Parathyroid adenoma (tissue), 2 donors: Measurements from ENCODE around the gene DSCAM.

ENCODE experiments used
- H2AFZ ChIP-seq: fragments of 300-600 bp; sonication (generic); one replicate; pipeline ENCODE4 v1.7.0; 2017; ENCODE audit warnings: antibody characterized with exemption, mild to moderate bottlenecking
- H3K27ac ChIP-seq: fragments of 300-600 bp; sonication (generic); one replicate; pipeline ENCODE4 v1.7.0; 2017
- H3K27me3 ChIP-seq: fragments of 300-600 bp; sonication (generic); one replicate; pipeline ENCODE4 v1.7.0; 2017; ENCODE audit warnings: low read length; ENCODE audit not compliant: control insufficient read depth, insufficient read depth
- H3K36me3 ChIP-seq: fragments of 300-600 bp; sonication (generic); one replicate; pipeline ENCODE4 v1.7.0; 2017; ENCODE audit warnings: low read length; ENCODE audit not compliant: control insufficient read depth, insufficient read depth
- H3K4me1 ChIP-seq: fragments of 300-600 bp; sonication (generic); one replicate; pipeline ENCODE4 v1.7.0; 2017; ENCODE audit warnings: control low read depth
- H3K4me2 ChIP-seq: fragments of 300-600 bp; sonication (generic); one replicate; pipeline ENCODE4 v1.7.0; 2017; ENCODE audit warnings: low read length
- H3K4me3 ChIP-seq: fragments of 300-600 bp; sonication (generic); one replicate; pipeline ENCODE4 v1.7.0; 2017; ENCODE audit warnings: low read depth, low read length
- H3K79me2 ChIP-seq: fragments of 300-600 bp; sonication (generic); one replicate; pipeline ENCODE4 v1.7.0; 2017; ENCODE audit warnings: control low read depth
- H3K9ac ChIP-seq: fragments of 300-600 bp; sonication (generic); one replicate; pipeline ENCODE4 v1.7.0; 2017; ENCODE audit warnings: mild to moderate bottlenecking
- H3K9me3 ChIP-seq: fragments of 300-600 bp; sonication (generic); one replicate; pipeline ENCODE4 v1.7.0; 2017; ENCODE audit warnings: low read length; ENCODE audit not compliant: control insufficient read depth
- TF ChIP-seq, protein P1 (sequence below): fragments of 300-600 bp; sonication (generic); IDR thresholded peaks from one replicate; pipeline ENCODE4 v1.7.0; 2017; ENCODE audit warnings: antibody characterized with exemption, mild to moderate bottlenecking
- donor health status: primary hyperparathyroidism.

Gene DSCAM

DNA sequence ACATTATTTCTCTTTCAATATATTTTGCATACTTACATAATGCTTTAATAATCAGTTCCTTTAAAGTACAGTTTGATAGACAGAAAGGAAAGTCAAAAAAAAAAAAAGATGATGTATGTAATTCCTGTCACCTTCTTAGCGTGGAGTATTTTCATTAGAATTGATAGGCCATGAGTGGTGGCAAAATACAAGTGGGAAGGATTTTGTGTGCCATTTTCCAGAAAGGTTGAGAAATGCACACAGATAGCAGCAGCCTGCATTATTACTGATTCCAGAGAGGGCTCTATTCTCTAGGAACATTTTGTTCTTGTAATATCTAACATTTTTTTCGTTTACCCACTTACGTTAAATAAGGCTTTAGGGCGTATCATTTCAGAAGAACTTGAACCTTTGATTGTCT is 475.6 kb downstream of the DSCAM start:
- no peak overlapping the region for H3K9ac ChIP-seq
- no peaks in the 10 kb centered on the region for H3K4me1 ChIP-seq
- no peak overlapping the region for H2AFZ ChIP-seq
- no peaks in the 10 kb centered on the region for H3K9me3 ChIP-seq
- H3K36me3 ChIP-seq, result no peaks in the 10 kb centered on the region
- no peak overlapping the region for H3K27ac ChIP-seq
- H3K4me3 ChIP-seq, result no peak overlapping the region
- H3K79me2 ChIP-seq, result no peaks in the 10 kb centered on the region
- H3K4me2 ChIP-seq, result no peak overlapping the region
- TF ChIP-seq, protein P1, sequence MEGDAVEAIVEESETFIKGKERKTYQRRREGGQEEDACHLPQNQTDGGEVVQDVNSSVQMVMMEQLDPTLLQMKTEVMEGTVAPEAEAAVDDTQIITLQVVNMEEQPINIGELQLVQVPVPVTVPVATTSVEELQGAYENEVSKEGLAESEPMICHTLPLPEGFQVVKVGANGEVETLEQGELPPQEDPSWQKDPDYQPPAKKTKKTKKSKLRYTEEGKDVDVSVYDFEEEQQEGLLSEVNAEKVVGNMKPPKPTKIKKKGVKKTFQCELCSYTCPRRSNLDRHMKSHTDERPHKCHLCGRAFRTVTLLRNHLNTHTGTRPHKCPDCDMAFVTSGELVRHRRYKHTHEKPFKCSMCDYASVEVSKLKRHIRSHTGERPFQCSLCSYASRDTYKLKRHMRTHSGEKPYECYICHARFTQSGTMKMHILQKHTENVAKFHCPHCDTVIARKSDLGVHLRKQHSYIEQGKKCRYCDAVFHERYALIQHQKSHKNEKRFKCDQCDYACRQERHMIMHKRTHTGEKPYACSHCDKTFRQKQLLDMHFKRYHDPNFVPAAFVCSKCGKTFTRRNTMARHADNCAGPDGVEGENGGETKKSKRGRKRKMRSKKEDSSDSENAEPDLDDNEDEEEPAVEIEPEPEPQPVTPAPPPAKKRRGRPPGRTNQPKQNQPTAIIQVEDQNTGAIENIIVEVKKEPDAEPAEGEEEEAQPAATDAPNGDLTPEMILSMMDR, result no peak
- no peaks in the 10 kb centered on the region for H3K27me3 ChIP-seq

GRCh38 chr21:40356644-40357043 is 490.3 kb downstream of the DSCAM start:
- Histone ChIP-seq H3K4me2 (no peak overlapping the region), H3K4me3 (no peak overlapping the region), H3K9ac (no peak overlapping the region), H2AFZ (no peak overlapping the region), H3K9me3 (no peaks in the 10 kb centered on the region), H3K27ac (no peak overlapping the region), H3K4me1 (no peaks in the 10 kb centered on the region), H3K36me3 (no peaks in the 10 kb centered on the region), H3K79me2 (no peaks in the 10 kb centered on the region), H3K27me3 (no peaks in the 10 kb centered on the region)
- TF ChIP-seq, protein P1, result no peak

GRCh38 chr21:40355076-40355475 is 491.9 kb downstream of the DSCAM start:
- TF ChIP-seq, protein P1, result no peak
- no peaks in the 10 kb centered on the region for H3K9me3 ChIP-seq
- no peaks in the 10 kb centered on the region for H3K4me1 ChIP-seq
- H3K27me3 ChIP-seq, result no peaks in the 10 kb centered on the region
- no peak overlapping the region for H3K27ac ChIP-seq
- H3K36me3 ChIP-seq, result no peaks in the 10 kb centered on the region
- H3K79me2 ChIP-seq, result no peaks in the 10 kb centered on the region
- no peak overlapping the region for H3K9ac ChIP-seq
- no peak overlapping the region for H2AFZ ChIP-seq
- no peak overlapping the region for H3K4me3 ChIP-seq
- no peak overlapping the region for H3K4me2 ChIP-seq

DNA sequence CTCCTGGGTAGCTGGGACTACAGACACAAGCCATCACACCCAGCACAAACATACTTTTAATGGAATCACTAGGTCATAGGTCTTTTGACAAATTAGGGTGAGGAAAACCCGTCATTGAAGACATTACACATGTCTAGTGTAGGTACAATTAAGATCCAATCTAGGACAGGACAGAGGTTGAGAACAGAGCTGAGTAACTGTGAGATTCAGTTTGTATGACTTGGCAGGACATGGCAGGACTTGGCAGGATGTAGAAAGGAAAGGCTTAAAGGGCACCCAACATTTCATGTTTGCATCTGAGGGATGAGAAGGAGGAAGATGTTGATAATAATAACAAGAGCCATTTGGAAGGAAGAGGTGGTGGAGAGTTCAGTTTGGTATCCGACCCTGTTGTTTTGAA is 496.0 kb downstream of the DSCAM start:
- Histone ChIP-seq H3K9me3 (no peaks in the 10 kb centered on the region), H2AFZ (no peak overlapping the region), H3K4me1 (no peaks in the 10 kb centered on the region), H3K27ac (no peak overlapping the region), H3K36me3 (no peaks in the 10 kb centered on the region), H3K4me3 (no peak overlapping the region), H3K9ac (no peak overlapping the region), H3K4me2 (no peak overlapping the region), H3K27me3 (no peaks in the 10 kb centered on the region), H3K79me2 (no peaks in the 10 kb centered on the region)
- TF ChIP-seq, protein P1, result no peak

DNA sequence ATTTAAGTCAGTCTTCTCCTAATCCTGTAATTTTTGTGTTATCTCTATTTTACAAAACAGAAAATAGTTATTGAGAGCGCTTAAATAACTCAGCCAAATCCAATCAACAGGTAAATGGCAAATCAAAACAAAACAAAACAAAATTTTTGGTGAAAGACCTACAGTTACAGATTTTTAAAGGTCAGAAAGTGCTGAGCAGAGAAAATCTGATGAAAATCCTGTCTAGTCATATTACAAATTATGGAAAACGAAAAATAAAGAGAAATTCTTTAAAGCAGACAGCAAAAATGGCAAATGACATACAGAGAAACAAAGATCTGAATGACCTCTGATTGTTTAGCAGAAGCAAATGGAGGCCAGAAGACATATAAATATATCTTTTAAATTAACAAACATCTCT is 497.4 kb downstream of the DSCAM start:
- Histone ChIP-seq H2AFZ (no peak overlapping the region), H3K36me3 (no peaks in the 10 kb centered on the region), H3K27me3 (no peaks in the 10 kb centered on the region), H3K79me2 (no peaks in the 10 kb centered on the region), H3K27ac (no peak overlapping the region), H3K9me3 (no peaks in the 10 kb centered on the region), H3K4me2 (no peak overlapping the region), H3K9ac (no peak overlapping the region), H3K4me3 (no peak overlapping the region), H3K4me1 (no peaks in the 10 kb centered on the region)
- TF ChIP-seq, protein P1, result no peak
